Stromal cell of bone marrow (primary cell): ENCODE results near the gene PCSK2.

Source experiments
- DNase-seq: peaks from one replicate; pipeline ENCODE4 v3.0.0-alpha.2; 2012; ENCODE audit warnings: low read depth

PCSK2 gene

DNA sequence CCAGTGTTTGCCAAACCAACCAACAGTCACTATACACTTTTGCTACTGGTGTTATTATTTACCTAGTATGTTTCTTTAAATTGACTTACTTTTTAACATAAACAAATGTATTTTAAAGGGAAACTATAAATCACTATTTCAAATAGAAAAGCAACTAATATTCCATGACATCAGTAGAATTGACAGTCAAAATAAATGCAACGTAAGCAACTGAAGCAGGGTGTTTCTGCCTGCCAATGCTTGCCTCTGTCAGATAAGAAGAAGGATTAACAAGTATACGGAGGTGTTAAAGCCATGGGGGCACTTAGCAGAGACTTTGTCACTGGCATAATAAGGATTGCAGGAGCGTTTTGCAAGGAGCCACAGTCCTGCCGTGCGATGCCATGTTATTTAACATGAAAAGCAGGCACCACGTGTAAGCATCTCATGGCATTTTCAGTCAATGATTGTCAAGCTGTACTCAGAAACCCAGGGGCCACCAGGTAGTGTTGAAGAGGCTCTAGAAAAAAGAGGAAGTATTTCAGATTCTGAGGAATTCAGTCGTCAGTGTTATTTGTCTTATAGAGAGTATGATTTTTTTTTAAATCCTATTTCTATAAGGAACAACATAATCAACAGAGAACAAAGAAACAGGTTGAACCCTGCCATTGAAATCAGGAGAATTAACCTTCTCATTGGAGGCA lies 172.6 kb downstream of the PCSK2 start:
- no peak for DNase-seq

DNA sequence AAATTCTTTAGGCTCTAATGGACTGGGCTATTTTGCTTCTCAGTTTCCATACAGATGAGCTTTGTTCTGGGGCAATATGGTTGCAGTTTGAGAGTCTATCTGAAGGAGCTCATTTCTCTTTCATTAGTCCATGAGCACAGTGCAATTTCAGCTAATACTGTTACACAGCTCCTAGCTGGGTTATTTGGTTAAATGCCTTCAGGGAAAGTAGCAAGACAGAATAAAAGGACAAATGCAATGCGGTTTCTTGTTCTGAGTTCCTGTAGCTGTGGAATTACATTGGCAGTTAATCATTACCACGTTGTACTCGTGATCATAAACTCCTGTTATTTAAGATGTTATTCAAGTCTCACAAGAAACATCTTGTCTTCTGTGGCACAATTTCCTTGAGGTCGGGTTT lies 176.6 kb downstream of the PCSK2 start:
- no peak for DNase-seq

DNA sequence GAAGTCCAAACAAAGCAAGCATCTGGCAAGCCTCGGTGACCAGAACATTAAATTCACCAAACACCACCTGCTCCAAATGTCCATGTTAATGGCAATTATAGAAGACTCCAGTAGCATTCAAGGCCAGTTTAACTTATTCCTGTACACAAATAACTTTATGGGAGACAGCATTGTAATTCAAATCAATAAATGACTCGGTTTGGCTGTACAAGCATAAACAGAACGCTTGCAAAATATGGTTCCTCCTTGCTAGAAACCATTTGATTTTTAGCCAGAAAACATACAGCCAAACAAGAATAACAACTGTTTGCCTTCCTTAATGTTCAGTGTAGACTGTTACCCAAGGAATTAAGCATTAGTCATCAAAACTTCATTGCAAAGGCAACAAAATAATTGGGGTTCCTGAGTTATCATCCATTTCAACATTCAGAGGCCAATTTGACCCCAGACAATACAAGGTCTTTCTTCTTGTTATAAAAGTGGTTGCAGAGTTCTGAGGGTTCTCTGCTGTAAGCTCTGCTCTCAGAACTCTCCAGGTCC lies 179.3 kb downstream of the PCSK2 start:
- DNase-seq = no peak

DNA sequence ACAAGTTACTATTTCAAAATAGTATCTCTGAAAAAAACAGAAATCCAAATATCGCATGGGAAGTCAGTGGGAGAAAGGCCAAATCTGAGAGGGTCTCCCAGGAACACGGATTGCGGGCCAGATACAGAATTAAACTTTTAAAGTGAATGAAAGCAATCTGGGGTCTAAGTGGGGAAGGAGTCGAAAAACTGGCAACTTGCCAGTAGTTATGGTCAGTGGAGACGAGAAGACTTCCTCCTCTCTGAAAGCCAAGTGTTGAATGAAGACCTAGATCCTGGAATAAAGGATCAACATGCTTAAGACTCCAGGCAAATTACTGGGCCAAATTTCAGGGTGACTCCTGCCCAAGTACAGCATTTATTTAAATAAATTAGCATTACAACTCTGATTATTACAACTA lies 180.7 kb downstream of the PCSK2 start:
- DNase-seq = no peak

DNA sequence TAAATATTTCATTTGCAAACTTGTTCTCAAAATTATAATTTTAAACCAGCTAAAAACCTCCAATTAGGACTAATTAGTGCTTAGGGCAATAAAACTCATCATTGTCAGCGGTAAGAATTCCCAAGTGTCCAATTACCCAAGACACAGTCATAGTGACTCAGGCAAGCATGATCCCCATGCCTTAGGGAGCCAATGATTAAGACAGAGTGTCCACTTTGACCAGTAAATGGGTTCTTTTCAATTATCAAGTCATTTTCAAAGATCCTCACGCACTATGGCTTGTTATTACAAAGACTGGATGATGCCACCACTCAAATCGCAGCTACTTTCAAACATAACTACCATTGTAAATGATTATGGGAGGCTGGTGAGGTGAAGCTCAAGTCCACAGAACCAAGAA lies 190.4 kb downstream of the PCSK2 start:
- no peak for DNase-seq

DNA sequence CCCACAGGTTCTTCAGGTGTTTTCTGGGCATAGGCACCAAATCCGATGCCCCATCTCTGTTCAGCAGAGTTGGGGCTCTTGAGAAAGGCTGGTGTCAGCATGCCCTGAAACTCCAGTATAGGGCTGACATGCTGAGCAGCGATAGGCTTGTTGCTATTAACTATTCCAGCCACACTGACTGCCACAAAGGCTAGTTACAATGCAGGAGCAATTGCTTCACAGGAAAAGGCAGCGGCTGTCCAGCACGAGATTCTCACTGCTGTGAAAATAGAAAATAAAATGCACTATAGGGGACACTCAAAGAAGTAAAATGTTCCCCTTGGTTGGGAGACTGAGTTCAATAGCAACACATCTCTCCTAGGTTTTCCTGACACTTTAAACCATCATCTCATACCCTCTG lies 191.9 kb downstream of the PCSK2 start:
- no peak for DNase-seq

DNA sequence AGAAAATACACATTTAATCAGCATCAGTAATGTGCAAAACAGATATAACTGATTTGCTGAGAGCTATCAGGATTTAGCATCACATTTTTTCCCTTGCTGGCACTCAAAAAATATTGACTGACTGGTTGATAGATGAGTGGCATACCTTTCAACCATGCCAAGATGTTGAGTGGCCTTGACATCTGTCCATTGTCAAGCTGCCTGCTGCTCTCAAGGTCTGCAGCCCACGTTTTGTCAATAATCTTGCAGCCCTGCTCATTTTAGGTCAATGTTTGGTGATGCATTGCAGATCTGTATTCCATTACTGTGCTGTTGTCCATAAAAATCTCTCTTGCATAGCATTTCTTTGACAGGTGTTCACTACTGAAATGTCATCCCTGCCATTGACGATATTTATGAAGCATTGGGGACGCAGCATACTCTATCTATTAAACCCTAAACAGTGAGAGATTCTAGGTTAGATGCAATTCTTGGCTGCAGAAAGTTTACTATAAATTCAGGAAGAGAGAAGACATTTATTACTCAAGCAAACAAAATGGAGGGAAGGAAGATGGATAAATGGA lies 192.7 kb downstream of the PCSK2 start:
- DNase-seq = no peak

DNA sequence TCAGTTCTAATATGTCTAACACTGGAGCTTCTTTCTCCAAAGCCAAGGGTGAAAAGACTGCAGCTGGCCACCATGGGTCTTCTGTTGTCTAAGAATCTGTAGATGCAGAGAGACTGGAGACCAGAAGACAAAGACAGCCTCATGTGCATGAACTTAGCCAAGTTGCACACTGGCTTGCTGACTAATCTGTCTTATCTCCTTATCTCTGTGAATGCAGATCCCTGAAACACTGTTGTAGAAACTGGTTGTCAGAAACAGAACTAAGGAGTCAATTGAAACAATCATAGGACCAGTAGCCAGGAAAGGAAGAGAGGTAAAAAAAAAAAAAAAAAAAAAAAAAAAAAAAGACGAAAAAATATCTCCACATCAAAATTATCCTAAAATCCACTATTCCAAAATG lies 194.7 kb downstream of the PCSK2 start:
- DNase-seq = no peak

DNA sequence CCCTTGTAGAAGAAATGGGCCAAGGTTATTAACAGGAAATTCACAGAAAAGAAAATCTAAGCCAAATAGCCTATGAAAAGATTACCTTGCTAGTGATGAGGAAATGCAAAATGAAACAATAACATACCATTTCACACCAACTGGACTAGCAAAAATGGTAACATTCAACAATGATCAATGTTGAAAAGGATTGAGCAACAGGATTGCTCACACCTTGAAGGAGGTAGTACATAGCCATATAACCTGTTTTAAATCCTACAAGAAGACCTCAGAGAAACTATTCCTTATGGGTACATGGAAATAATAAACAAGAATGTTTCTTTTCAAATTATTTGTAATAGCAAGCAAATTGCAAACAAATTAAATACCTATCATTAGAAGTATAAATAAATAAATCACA lies 196.9 kb downstream of the PCSK2 start:
- DNase-seq = no peak

DNA sequence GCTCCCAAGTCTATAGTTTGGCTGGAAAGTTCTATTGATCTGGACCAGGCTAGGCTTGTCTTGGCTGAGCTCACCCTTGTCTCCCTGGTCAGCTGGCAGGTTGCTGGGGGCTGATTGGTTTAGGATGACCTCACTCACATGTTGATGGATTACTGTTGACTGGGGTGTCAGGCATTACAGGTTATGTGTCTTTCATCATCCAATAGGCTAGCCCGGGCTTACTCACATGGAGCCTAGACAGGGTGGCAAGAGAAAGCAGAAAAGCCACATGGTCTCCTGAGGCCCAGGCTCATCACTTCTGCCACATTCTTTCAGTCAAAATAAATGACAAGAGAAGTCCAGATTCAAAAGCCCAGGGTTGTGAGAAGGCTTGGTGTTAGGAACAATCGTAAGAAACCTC lies 200.8 kb downstream of the PCSK2 start:
- DNase-seq = no peak

DNA sequence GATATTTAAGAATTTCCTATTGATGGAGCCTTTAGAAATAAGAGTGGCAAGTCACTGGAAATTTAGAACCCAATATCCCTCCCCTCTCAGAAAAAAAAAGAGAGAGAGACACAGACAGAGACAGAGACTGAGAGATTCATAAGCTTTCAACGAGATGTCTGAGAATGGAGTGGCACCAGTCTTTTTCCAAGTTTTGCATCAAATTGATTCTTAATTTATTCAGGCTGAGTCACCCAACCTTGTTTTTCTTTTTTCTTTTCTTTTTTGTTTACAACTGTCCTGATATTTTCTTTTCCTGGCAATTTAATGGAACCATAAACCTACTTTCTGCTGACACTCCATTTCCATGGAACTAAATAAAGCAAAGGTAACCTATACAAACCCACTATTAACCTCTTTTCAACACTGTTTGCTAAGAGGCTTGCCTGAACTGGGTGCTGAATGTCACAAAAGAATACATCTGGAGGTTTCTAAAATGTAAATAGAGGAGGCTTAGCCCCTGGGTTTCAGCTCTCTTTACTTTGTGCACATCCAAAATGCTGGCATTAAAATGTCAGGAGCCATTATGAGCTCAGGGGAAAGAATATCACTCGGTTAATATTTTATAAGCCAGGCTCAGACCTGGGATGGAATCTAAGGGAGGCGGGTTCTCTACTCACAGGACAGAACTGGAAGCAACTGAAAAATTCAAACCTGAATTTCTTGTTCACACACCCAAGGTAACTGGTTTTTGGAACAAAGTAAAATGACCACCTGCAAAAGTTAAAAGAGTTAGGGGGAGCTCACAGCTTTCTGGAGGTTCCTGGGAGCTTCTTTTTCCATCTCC lies 203.5 kb downstream of the PCSK2 start:
- no peak for DNase-seq

DNA sequence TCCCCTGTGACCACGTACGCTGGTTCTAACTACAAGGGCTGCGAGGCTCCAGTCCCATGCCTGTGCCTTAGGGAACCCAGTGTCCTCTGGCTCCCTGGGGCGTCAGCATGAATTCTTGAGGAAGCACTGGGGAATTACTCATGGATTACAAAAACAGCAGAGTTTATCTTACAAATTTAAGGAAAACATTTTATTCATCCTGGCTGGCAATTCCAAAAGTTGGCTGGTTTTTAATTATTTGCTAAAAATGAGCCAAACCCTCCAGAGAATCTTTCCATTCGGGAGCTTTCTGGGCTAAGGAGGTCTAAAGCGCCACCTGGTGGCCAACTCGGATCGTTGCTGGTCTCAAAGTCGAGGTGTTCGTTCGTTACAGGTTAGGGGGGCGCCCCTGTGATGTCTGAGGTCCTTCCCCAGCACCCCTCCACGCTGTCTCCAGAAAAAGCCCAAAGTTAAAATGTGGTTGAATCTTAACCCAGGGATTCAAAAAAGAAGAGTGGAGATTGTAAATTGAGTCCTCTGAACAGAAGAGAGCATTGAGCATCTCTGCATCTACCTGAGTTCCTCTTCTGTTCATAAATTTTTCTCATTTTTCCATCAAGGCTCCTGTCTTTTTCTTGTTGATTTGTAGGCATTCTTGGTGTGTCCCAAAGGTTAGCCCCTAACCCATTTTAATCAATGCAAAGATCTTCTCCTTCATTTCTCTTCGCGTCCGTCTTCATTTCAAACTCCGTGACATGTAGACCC lies 205.0 kb downstream of the PCSK2 start:
- DNase-seq = peak; percentile 30

DNA sequence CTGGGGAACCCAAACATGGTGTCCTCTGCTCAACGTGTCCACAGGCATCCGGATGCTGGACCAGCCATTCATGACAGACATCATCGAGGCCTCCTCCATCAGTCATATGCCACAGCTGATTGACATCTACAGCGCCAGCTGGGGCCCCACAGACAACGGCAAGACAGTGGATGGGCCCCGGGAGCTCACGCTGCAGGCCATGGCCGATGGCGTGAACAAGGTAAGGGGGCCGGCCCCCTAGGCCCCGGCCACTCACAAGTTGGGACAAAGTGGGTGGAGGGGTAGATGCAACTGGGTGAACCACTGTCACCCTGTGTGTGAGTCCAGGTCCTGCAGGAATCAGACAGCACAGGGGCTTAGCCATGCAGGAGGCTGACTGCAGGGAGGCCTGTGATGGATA lies 209.8 kb downstream of the PCSK2 start:
- no peak for DNase-seq

DNA sequence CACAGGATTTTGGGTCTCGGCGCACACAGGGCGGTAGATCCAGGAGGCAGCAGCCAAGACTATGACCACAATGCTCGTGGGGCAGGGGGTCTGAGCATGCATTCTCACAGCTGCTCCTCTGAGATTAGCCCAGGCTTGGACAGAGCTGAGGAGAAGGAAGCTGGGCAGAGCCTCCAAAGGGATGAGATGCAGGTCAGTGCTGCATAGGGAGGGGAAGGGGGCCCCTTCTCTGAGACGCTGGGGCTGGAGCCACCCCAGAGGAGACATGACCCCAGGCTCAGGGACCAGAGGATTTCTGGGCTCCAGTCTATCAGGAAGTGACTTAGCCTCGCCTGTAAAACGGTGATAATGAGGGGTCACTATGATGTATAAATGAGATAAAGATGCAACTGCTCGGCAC lies 210.4 kb downstream of the PCSK2 start:
- DNase-seq = no peak

DNA sequence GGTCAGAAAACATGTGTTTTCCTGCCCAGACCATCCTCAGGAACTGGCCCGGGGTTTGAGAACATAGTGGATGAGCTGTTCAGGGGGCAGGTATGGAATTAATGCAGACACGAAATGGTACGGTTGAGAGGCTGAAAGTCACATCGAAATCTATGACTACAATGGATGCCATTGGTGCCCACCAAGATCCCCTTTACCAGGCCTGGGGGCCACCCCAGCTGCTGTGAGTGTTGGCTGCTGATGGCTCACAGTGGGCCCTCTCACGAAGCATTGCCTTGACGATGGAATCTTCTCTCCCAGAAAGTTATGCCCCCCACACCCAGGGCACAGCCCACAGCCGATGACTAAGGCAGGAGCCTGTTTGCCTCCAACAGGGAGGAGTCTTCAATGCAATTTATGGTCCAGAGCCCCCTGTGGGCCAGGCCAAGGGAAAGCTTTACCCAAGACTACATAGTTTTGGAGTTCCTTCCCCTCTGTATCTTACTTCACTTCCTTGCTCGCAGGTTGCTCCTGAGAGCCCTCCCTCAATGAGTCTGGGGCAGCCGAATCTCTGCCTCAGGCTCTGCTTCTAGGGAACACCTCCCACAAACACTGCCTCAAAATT lies 211.7 kb downstream of the PCSK2 start:
- no peak for DNase-seq

DNA sequence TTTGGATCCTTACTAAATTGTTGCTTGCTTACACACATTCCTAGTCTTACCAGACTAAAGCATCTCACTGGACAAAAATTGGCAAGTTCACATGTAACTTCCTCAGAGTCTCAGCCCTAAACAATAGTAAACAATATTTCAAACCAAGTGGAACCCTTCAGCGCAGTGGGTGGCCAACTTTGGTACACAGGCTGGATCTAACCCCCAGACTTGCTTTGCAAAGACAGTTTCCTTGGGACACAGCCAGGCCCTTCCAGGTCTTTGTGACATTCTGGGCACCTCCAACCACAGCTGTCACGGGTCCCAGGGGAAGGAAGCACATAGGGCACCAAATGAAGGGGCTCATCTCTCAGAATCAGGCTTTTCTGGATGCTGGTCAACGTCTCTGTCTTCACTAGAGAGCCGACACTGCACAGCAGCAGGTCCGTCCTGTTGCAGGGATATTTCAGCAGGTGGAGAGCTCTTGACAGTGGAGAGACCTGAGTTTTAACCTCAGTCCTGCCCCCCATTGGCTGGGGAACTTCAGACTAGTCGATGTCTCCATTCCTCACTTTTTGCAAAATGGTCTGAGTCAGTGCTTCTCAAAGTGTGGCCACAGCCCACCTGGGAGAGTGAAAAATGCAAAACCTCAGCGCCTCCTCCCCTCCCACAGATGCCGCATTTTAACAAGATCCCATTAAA lies 212.9 kb downstream of the PCSK2 start:
- DNase-seq = no peak

DNA sequence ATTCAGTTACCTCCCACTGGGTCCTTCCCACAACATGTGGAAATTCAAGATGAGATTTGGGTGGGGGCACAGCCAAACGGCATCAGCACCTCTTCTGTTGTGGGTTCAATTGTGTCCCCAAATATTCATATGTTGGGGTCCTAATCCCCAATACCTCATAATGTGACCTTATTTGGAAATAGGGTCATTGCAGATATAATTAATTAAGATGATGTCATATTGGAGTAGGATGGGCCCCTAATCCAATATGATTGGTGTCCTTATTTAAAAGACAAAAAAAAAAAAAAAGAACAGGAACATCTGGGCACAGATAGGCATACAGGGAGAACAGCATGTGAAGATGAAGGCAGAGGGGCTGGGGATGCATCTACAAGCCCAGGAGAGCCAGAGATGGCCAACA lies 214.9 kb downstream of the PCSK2 start:
- no peak for DNase-seq

DNA sequence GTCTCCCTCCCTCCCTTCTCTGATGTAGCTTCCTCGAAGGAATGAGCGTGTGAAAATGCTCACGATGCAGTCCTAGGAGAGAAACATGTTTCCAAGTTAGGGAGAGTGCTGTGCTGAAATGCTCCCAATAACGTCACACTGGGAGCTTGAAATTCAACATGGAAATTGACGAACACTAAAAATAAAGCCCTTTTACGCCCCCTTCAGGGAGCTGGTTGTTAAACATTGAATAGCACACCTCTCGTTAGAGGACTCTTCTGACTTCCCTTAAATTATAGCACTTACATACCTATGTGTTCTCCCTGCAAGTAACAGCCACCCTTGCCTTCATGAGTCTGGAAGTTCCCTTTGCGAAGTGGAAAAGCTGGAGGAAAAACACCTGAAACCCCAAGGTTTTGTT lies 215.7 kb downstream of the PCSK2 start:
- no peak for DNase-seq

DNA sequence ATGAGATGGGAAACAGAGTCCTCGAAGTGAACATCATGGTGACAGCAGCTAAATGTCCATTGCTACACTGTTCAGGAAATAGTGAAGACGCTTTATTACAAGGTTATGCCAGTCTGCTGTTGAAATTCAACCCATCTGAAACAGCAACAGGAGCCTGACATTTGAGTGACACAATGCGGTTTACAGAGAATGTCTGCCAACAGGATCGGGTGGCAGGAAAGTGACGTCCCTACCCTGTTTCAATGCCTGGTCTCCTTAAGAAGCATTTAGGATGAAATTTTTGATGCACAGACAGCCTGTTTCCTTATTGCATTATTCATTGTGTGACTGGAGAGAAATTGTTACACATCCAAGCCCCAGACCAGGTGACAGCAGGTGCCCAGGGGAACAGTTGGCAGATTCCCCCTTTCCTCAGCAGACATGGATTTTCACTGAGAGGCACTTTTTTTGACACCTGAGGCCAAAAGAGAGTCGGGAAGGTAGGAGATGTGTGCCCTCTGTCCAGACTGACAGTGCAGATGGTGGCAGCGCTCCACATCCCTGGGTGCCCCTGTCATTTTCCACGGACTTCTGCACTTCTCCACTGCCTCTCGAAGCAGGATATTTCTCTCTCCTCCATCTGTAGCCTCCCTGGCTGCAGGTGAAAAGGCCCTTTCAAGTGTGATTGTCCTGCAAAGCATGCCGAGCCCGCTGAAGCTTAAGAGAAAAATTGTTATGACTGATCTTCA lies 216.5 kb downstream of the PCSK2 start:
- no peak for DNase-seq

DNA sequence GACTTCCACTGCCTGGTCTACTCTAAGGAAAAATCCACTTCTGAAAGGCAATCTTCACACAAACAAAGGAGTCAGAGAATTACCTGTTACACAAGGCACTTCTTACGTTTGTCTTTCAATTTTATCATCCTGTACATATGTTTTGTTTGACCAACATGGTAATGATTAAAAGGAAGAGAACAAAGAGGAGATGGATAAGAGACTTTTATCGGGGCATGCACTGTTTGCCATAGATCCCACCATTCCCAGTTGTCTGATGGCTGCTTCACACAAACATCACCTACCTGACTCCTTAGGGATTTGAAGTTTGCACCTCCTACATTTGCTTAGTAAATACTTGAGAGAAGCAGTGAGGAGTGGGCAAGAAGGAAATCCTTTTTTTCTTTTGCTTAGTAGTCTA lies 217.3 kb downstream of the PCSK2 start:
- DNase-seq = no peak

DNA sequence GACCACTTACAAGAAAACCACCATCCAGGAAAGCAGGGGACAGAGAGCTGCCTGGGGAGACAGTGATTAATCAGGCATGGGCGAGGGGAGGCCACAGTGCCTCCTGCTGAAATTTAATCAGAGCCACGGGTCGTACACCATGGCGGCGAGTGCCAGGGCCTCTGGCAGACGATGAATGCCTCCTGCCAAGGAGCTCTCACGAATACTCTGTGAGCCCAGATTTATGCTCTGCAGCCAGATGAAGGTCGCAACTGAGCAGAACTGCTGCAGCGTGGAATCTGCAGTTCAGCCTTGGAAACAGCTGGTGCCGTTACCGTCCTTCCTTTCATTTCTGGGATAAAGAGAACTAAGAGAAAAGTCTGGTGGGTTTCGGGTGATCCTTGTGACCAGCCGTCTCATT lies 218.7 kb downstream of the PCSK2 start:
- no peak for DNase-seq
